Measurements from ENCODE around the gene ANXA1.
"Not testable (repeated sequence)": the region's sequence is repeated elsewhere in the genome, so short reads cannot be mapped to it uniquely, and the experiment has no call there.

Gene ANXA1

DNA sequence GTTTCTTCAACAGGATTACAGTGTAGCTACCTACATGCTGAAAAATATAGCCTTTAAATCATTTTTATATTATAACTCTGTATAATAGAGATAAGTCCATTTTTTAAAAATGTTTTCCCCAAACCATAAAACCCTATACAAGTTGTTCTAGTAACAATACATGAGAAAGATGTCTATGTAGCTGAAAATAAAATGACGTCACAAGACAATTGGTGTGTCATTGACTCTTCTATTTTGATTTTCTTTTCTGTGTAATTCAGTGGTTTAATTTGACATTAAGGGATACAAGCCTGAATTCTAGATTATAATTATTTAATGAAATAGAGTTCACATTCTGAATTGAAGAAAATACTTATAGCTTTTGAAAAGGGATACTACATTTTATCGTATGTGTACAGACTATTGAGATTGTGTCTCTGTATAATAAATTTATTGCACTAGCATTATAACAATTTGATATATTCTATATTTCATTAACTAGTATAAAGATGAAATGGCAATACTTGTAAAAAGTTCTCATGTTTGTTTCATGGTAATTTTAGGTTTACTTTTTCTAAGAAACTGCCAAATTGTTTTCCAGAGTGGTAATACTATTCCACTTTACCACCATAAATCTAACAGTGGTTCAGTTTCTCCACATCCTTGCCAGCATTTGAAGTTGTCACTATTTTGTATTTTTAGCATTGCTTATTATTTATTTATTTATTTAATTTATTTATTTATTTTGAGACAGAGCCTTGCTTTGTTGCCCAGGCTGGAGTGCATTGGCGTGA lies 18.7 kb downstream of the ANXA1 start:
- DNase-seq = no peak

DNA sequence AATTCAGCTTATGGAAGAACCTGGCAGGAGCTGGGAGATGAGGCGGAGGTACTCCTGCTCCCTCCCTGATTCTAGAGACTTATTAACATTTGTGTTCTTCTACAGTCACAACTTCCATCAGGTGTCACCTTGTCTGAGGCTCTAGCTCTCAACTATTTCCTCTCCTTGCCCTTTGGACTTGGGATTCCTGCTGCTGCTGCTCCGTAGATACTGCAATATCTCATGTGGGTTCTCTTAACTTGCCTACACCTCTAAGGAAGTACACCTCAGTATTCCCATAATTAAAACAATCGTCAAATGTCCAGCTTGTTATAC lies 21.2 kb downstream of the ANXA1 start:
- DNase-seq = no peak

DNA sequence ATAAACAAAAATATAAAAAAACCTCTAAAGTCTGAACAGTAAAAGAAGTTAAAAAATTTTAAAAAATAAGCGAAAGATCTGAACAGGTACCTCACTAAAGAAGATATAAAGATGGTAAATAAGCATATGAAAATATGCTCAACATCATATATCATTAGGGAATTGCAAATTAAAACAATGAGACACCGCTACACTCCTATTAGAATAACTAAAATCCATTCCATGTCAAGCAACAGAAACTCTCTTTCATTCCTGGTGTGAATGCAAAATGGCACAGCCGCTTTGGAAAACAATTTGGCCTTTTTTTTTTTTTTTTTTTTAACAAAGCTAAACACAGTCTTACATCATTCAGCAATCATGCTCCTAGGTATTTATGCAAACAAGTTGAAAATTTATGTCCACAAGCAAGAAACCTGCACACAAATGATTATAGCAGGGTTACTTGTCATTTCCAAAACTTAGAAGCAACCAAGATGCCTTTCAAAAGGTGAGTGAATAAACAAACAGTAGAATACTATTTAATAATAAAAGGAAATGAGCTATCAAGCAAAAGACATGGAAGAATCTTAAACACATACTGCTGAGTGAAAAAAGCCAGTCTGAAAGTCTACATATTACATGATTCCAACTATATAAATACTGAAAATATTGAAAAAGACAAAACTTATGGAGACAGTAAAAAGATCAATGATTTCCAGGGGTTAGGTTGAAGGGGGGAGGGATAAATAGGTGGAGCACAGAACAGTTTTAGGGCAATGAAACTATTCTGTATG lies 22.1 kb downstream of the ANXA1 start:
- DNase-seq = no peak

- no peak for DNase-seq
These were observed 22.8 kb downstream of the ANXA1 start for GRCh38 chr9:73174330-73174980.

- no peak for DNase-seq
These were observed 24.8 kb downstream of the ANXA1 start for GRCh38 chr9:73176450-73176875.

DNA sequence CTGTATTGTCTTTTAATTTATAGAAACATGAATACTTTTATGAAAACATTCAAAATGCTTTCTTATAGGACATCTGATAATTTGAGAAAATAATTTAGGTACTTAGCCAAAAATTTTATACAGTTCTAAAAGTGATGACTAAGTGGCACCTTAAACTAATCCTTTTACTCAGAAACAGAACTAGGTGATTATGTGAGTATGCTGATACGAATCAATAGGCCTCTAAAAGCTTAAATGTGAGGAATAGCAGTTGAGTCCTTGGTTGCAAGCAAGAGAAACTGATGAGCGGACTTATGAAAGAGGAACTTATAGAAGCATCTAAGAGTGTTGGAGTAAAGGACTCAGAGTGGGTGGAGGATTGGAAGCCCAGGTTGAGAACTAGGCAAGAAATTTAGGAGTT lies 26.4 kb downstream of the ANXA1 start:
- DNase-seq = peak; percentile 53

DNA sequence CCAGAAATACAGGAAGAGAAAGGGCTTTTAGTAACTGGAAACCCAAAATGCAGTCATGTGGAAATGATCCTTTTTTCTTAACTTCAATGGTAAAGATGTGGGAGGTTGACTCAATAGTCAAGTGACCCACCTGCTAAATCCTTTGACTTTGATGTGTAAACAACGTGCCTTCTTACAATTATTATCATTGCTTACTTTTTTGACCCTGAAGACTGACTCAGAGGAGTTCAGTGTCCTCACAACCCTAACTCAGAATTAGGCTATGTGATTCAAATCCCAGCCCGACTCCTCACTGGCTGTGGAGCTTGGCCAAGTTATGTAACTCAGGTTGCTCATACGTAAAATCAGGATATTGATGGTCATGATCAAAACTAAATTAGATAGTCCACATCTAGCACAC lies 27.9 kb downstream of the ANXA1 start:
- DNase-seq = peak; percentile 14

GRCh38 chr9:73180403-73180802 lies 28.7 kb downstream of the ANXA1 start:
- DNase-seq = peak; percentile 58

- no peak for DNase-seq
These were observed 31.3 kb downstream of the ANXA1 start for GRCh38 chr9:73182928-73183327.

- no peak for DNase-seq
These were observed 31.8 kb downstream of the ANXA1 start for GRCh38 chr9:73183428-73183827.

- DNase-seq = peak; percentile 31
These were observed 32.5 kb downstream of the ANXA1 start for GRCh38 chr9:73183917-73184861.

DNA sequence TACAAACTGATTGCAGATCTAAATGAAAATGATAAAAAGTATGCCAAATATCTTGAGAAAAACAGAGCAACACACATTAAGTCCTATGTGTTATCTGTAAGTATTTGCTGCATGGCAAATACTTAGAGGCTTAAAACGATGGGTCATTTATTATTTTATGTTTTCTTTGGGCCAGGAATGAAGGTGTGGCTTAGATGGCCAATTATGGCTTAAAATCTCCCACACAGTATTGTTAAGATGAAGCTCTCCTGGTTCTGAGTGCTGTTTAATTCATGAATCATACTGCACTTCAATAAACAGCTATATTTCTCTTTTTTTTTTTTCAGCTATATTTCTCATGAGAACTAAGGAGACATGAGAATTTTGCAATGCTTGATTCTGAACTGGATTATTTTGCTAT lies 39.4 kb downstream of the ANXA1 start:
- DNase-seq = not testable (repeated sequence)

DNA sequence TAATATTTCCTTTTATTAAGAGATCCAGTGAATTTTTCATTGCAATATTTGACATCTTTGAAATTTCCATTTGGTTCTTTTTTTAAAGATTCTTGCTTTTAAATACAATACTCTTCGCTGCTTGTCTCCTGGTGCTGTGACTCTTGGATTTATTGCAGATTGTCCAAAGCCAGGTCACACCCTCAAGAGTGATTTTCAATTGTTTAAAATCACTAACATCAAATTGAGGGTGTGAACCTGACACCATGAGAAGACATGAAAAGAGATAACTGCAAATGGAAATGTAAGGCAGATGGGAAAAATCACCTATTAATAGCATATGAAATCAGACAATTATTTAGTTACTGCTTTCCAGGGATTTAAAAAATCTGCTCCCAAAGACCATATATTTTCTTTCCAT lies 42.6 kb downstream of the ANXA1 start:
- no peak for DNase-seq

- DNase-seq = no peak
These were observed 47.8 kb downstream of the ANXA1 start for GRCh38 chr9:73199448-73199847.

DNA sequence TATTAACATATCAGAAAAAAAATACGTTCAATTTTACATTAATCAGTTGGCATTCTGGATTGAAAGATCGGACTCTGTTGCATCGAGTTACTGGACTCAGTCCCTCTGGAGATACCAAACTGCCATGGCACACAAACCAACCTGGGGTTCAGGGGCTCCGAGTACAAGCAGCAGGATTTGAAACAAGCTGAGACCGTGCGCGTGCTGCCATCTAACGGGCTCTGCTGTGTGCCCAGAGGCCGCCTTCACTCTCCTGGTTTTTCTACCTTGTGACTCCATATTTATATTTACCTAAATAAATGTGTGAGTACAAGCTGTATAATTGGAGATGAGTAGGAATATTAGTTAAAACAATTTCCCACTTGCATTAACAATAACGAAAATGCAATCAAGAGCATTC lies 48.2 kb downstream of the ANXA1 start:
- DNase-seq = no peak

- peak; percentile 42 for DNase-seq
These were observed 49.2 kb downstream of the ANXA1 start for GRCh38 chr9:73200694-73201452.

- DNase-seq = peak; percentile 73
These were observed 51.3 kb downstream of the ANXA1 start for GRCh38 chr9:73202980-73203379.

DNA sequence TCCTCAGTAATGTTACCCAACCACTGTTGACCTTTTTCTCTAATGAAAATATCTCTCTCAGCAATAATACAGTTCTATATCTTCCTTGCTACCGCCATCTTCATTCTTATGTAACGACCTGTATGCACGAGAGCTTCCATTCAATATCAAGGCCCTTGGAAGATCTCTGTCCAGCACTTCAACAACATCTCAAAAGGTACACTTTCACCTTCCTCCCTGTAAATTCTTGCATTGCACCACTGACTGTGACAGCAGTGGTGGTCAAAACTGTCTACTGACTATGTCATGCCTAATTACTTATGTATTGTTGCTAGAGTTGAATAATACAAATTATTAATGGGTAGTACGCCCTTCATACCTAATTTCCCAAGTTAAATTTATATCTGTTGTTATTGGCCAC lies 53.3 kb downstream of the ANXA1 start:
- no peak for DNase-seq

- DNase-seq = no peak
These were observed 55.2 kb downstream of the ANXA1 start for GRCh38 chr9:73206851-73207250.

DNA sequence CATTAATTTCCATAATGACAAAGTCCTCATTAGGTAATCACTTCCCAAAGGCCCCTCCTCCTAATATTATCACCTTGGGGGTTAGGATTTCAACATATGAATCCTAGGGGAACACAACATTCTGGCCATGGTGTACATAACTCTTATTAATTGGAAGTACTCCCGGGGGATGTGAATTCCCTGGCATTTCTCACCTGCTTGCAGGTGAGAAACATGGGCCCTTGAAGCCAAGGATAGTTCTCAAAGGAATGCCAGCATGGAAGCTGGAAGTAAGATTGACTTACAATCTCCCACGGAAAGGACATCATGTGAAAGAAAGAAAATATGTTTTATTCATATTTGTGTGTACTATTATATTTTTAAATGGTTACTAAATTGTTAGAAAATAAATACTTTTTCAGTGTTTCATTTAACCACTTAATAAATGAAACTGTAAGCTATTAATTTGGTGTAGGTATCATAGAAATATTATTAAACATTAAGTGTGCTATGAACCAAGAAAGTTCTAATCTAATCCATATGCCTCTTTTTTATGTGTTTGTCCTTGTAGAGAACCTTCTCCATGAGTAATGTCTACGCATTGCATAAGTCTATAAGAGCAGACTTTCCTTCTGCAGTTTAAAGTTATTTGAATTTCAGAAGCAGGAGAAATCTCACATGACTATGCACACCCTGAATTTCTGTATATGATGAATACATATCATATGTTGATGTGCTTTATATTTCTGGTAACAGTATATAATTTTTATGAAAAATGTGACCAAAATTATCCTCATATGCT lies 59.4 kb downstream of the ANXA1 start:
- DNase-seq = no peak

DNA sequence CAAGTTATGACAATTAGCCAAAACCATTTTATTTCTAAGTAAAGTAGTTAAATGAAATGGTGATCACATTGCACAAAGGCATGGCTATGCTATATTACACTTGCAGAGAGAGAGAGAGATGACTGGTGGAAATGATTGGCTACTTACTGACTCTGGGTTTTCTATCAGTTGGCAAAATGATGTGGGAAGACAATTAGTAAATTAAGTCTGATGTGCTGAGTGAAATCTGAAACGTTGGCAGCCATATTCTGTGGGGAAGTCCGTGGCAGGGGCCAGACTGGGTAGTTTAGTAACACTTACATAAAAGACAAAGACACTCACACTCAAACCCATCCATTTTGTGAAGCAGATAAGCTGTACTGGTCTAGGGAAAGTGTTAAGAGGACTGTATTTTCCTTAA lies 61.6 kb downstream of the ANXA1 start:
- DNase-seq = no peak

Data from MV-4-11 (cell line).